Nephron progenitor cell (in vitro differentiated cells): ENCODE results near the gene CLBA1.
"Not testable (repeated sequence)": the region's sequence is repeated elsewhere in the genome, so short reads cannot be mapped to it uniquely, and the experiment has no call there.

Source experiments
- DNase-seq: peaks from one replicate; pipeline ENCODE4 v3.0.0; 2021
- H3K27ac Mint-ChIP-seq: 2 replicates; pipeline ENCODE4 v1.8.0; 2021; ENCODE audit warnings: mild to moderate bottlenecking, moderate library complexity, mixed read lengths
- H3K27me3 Mint-ChIP-seq: 2 replicates; pipeline ENCODE4 v1.8.0; 2021; ENCODE audit warnings: mild to moderate bottlenecking, low read depth, mixed read lengths; ENCODE audit not compliant: poor library complexity
- H3K36me3 Mint-ChIP-seq: 2 replicates; pipeline ENCODE4 v1.8.0; 2021; ENCODE audit warnings: low read depth, mixed read lengths
- H3K4me1 Mint-ChIP-seq: 2 replicates; pipeline ENCODE4 v1.8.0; 2021; ENCODE audit warnings: mixed read lengths
- H3K4me3 Mint-ChIP-seq: 2 replicates; pipeline ENCODE4 v1.8.0; 2021; ENCODE audit warnings: mild to moderate bottlenecking, moderate library complexity, mixed read lengths
- H3K9me3 Mint-ChIP-seq: 2 replicates; pipeline ENCODE4 v1.8.0; 2021; ENCODE audit warnings: mild to moderate bottlenecking, moderate library complexity, mixed read lengths
- CTCF ChIP-seq: fragments of 200-600 bp; sonication (generic); IDR thresholded peaks from 2 replicates; pipeline ENCODE4 v1.5.0; 2021; ENCODE audit warnings: antibody characterized with exemption

Gene CLBA1

GRCh38 chr14:105025429-105025828, 39.8 kb downstream of the CLBA1 start:
- H3K4me3 Mint-ChIP-seq: no peak overlapping the region
- H3K4me1 Mint-ChIP-seq: peaks cover 18% of the 10 kb centered on the region
- no peaks in the 10 kb centered on the region for H3K9me3 Mint-ChIP-seq
- DNase-seq: no peak
- no peak for TF ChIP-seq CTCF
- no peak overlapping the region for H3K27ac Mint-ChIP-seq
- no peaks in the 10 kb centered on the region for H3K36me3 Mint-ChIP-seq
- peaks cover 38% of the 10 kb centered on the region for H3K27me3 Mint-ChIP-seq

- no peak for TF ChIP-seq CTCF
- Mint-ChIP-seq H3K4me1 (peaks cover 18% of the 10 kb centered on the region), H3K27me3 (peaks cover 46% of the 10 kb centered on the region), H3K27ac (no peak overlapping the region), H3K36me3 (no peaks in the 10 kb centered on the region), H3K9me3 (no peaks in the 10 kb centered on the region), H3K4me3 (no peak overlapping the region)
- DNase-seq: no peak
These were observed 40.6 kb downstream of the CLBA1 start for GRCh38 chr14:105026033-105026785.

GRCh38 chr14:105026802-105027563, 41.4 kb downstream of the CLBA1 start:
- H3K9me3 Mint-ChIP-seq: no peaks in the 10 kb centered on the region
- no peak for TF ChIP-seq CTCF
- no peak overlapping the region for H3K4me3 Mint-ChIP-seq
- peaks cover 53% of the 10 kb centered on the region for H3K27me3 Mint-ChIP-seq
- no peak overlapping the region for H3K27ac Mint-ChIP-seq
- H3K4me1 Mint-ChIP-seq: peaks cover 12% of the 10 kb centered on the region
- no peak for DNase-seq
- H3K36me3 Mint-ChIP-seq: no peaks in the 10 kb centered on the region

GRCh38 chr14:105027718-105028117, 42.1 kb downstream of the CLBA1 start:
- H3K27me3 Mint-ChIP-seq: peaks cover 60% of the 10 kb centered on the region
- peaks cover 11% of the 10 kb centered on the region for H3K4me1 Mint-ChIP-seq
- H3K9me3 Mint-ChIP-seq, H3K4me3 Mint-ChIP-seq, H3K36me3 Mint-ChIP-seq, DNase-seq, H3K27ac Mint-ChIP-seq: not testable (repeated sequence)

- DNase-seq: no peak
- TF ChIP-seq CTCF: no peak
- peaks cover under 1% of the 10 kb centered on the region for H3K9me3 Mint-ChIP-seq
- H3K27ac Mint-ChIP-seq: no peak overlapping the region
- H3K27me3 Mint-ChIP-seq: peaks cover 67% of the 10 kb centered on the region
- no peaks in the 10 kb centered on the region for H3K36me3 Mint-ChIP-seq
- no peak overlapping the region for H3K4me3 Mint-ChIP-seq
- peaks cover 7% of the 10 kb centered on the region for H3K4me1 Mint-ChIP-seq
These were observed 42.8 kb downstream of the CLBA1 start for GRCh38 chr14:105028251-105028927.

- Mint-ChIP-seq H3K27me3 (peaks cover 77% of the 10 kb centered on the region), H3K4me1 (peaks cover 17% of the 10 kb centered on the region), H3K27ac (no peak overlapping the region), H3K36me3 (no peaks in the 10 kb centered on the region), H3K9me3 (peaks cover 11% of the 10 kb centered on the region), H3K4me3 (no peak overlapping the region)
- TF ChIP-seq CTCF: no peak
- no peak for DNase-seq
These were observed 43.8 kb downstream of the CLBA1 start for GRCh38 chr14:105029402-105029801.
